ENCODE measurements around the gene CRIP3. TPM values are rescaled to one million over a fixed set of nuclear protein-coding genes. Genes with fewer than 3 reads are reported as not detected.

The CRIP3 gene
- total RNA-seq, 1 donor from 2014 or later: not detected

GRCh38 chr6:43274916-43275597 is 33.6 kb downstream of the CRIP3 start:
- intact Hi-C loops (cut with micrococcal nuclease): no loop called here

- intact Hi-C loops (cut with micrococcal nuclease): no loop called here
Measured at GRCh38 chr6:43274127-43274915, 34.3 kb downstream of the CRIP3 start.

- intact Hi-C loops (cut with micrococcal nuclease): no loop called here
Measured at GRCh38 chr6:43273707-43274106, 34.9 kb downstream of the CRIP3 start.

- intact Hi-C loops (cut with micrococcal nuclease): no loop called here
Measured at GRCh38 chr6:43271944-43272343, 36.7 kb downstream of the CRIP3 start.

GRCh38 chr6:43271103-43271815 is 37.4 kb downstream of the CRIP3 start:
- intact Hi-C loops (cut with micrococcal nuclease): no loop called here

- intact Hi-C loops (cut with micrococcal nuclease): no loop called here
Measured at GRCh38 chr6:43269273-43270007, 39.2 kb downstream of the CRIP3 start.

- intact Hi-C loops (cut with micrococcal nuclease): no loop called here
Measured at GRCh38 chr6:43268782-43269272, 39.8 kb downstream of the CRIP3 start.

GRCh38 chr6:43268355-43268700 is 40.3 kb downstream of the CRIP3 start:
- intact Hi-C loops (cut with micrococcal nuclease): no loop called here

GRCh38 chr6:43267619-43268354 is 40.8 kb downstream of the CRIP3 start:
- intact Hi-C loops (cut with micrococcal nuclease): no loop called here

GRCh38 chr6:43265564-43265963 is 43.1 kb downstream of the CRIP3 start:
- intact Hi-C loops (cut with micrococcal nuclease): no loop called here

GRCh38 chr6:43264599-43265145 is 44.0 kb downstream of the CRIP3 start:
- intact Hi-C loops (cut with micrococcal nuclease): no loop called here

- intact Hi-C loops (cut with micrococcal nuclease): loop anchor here (1.0 kb wide), 3 partner anchors 71 to 243 kb away; no protein-coding TSS in a partner anchor
Measured at GRCh38 chr6:43263314-43264178, 45.1 kb downstream of the CRIP3 start.

- intact Hi-C loops (cut with micrococcal nuclease): loop anchor here (1.0 kb wide), 3 partner anchors 71 to 243 kb away; no protein-coding TSS in a partner anchor
Measured at GRCh38 chr6:43262780-43263313, 45.8 kb downstream of the CRIP3 start.

GRCh38 chr6:43262000-43262779 is 46.4 kb downstream of the CRIP3 start:
- intact Hi-C loops (cut with micrococcal nuclease): no loop called here

- intact Hi-C loops (cut with micrococcal nuclease): no loop called here
Measured at GRCh38 chr6:43261198-43261597, 47.4 kb downstream of the CRIP3 start.

GRCh38 chr6:43260791-43261190 is 47.8 kb downstream of the CRIP3 start:
- intact Hi-C loops (cut with micrococcal nuclease): no loop called here

- intact Hi-C loops (cut with micrococcal nuclease): no loop called here
Measured at GRCh38 chr6:43258807-43259686, 49.6 kb downstream of the CRIP3 start.
